ENCODE measurements around the gene SGMS1.

SGMS1 gene

GRCh38 chr10:50469778-50470193 lies 154.0 kb downstream of the SGMS1 start:
- intact Hi-C loops (cut with DNase I; ENCODE audit: low total_unique reads): no loop called here
- no peak overlapping the region for H3K4me3 ChIP-seq
- TF ChIP-seq, protein P1, sequence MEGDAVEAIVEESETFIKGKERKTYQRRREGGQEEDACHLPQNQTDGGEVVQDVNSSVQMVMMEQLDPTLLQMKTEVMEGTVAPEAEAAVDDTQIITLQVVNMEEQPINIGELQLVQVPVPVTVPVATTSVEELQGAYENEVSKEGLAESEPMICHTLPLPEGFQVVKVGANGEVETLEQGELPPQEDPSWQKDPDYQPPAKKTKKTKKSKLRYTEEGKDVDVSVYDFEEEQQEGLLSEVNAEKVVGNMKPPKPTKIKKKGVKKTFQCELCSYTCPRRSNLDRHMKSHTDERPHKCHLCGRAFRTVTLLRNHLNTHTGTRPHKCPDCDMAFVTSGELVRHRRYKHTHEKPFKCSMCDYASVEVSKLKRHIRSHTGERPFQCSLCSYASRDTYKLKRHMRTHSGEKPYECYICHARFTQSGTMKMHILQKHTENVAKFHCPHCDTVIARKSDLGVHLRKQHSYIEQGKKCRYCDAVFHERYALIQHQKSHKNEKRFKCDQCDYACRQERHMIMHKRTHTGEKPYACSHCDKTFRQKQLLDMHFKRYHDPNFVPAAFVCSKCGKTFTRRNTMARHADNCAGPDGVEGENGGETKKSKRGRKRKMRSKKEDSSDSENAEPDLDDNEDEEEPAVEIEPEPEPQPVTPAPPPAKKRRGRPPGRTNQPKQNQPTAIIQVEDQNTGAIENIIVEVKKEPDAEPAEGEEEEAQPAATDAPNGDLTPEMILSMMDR (IDR thresholded peaks at IDR 0.05): no peak
- H3K27me3 ChIP-seq: no peaks in the 10 kb centered on the region
- no peaks in the 10 kb centered on the region for H3K9me3 ChIP-seq
- peaks cover 0 to 35% (median 22%) of the 10 kb centered on the region in 4 donors for H3K4me1 ChIP-seq
- no peaks in the 10 kb centered on the region for H3K36me3 ChIP-seq
- no peak for DNase-seq
- no peak overlapping the region for H3K27ac ChIP-seq

DNA sequence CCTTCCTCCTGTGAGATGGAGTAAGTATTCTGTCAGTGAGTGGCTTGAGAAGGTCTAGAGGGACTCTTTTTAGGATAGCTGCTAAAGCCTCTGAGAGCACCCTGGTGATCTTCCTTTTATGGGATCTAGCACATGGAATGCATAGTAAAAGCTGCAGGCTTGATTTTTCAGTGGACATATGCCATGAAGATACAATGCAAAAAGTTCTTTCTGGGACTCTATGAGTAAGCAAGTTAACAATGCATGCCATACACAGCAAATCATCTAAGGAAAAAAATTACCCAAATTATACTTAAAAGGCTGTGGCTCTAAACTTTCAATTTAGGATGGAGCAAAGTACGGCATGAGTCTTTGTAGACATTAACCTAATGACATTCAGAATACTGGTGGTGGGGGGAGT lies 154.5 kb downstream of the SGMS1 start:
- DNase-seq: no peak
- TF ChIP-seq, protein P1 (IDR thresholded peaks at IDR 0.05): no peak
- Histone ChIP-seq H3K27ac (no peak overlapping the region), H3K9me3 (no peaks in the 10 kb centered on the region), H3K4me3 (no peak overlapping the region), H3K4me1 (peaks cover 0 to 39% (median 22%) of the 10 kb centered on the region in 4 donors), H3K27me3 (no peaks in the 10 kb centered on the region), H3K36me3 (no peaks in the 10 kb centered on the region)
- intact Hi-C loops (cut with DNase I; ENCODE audit: low total_unique reads): no loop called here

GRCh38 chr10:50467209-50467608 lies 156.5 kb downstream of the SGMS1 start:
- Histone ChIP-seq H3K27ac (no peak overlapping the region), H3K9me3 (no peaks in the 10 kb centered on the region), H3K4me3 (no peak overlapping the region), H3K36me3 (no peaks in the 10 kb centered on the region), H3K4me1 (peaks cover 0 to 36% (median 22%) of the 10 kb centered on the region in 4 donors), H3K27me3 (no peaks in the 10 kb centered on the region)
- no peak for DNase-seq
- TF ChIP-seq, protein P1 (IDR thresholded peaks at IDR 0.05): no peak
- intact Hi-C loops (cut with DNase I; ENCODE audit: low total_unique reads): no loop called here

GRCh38 chr10:50464004-50464409 lies 159.7 kb downstream of the SGMS1 start:
- intact Hi-C loops (cut with DNase I; ENCODE audit: low total_unique reads): no loop called here
- Histone ChIP-seq H3K4me1 (peaks cover 0 to 12% (median 3%) of the 10 kb centered on the region in 4 donors), H3K4me3 (no peak overlapping the region), H3K36me3 (peaks cover 9 to 17% (median 9%) of the 10 kb centered on the region in 3 donors), H3K27me3 (no peaks in the 10 kb centered on the region), H3K27ac (no peak overlapping the region), H3K9me3 (no peaks in the 10 kb centered on the region)
- TF ChIP-seq, protein P1 (IDR thresholded peaks at IDR 0.05): no peak
- DNase-seq: no peak

DNA sequence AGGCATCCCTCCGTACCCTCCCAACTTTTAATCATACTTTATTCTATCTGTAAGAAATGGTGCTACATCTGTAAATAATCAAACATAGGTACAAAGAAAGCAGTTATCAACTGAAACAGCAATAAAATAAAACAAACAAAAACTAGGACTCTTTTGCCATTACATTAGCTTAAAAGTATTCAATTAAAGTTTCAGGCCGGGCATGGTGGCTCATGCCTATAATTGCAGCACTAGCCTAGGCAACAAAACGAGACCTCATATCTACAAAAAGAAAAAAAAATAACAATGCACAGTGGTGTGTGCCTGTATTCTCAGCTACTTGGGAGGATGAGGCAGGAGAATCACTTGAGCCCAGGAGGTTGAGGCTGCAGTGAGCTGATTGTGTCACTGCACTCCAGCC lies 161.9 kb downstream of the SGMS1 start:
- TF ChIP-seq, protein P1 (IDR thresholded peaks at IDR 0.05): no peak
- no peaks in the 10 kb centered on the region for H3K9me3 ChIP-seq
- H3K4me1 ChIP-seq: peaks cover 0 to 7% (median 0%) of the 10 kb centered on the region in 4 donors
- intact Hi-C loops (cut with DNase I; ENCODE audit: low total_unique reads): no loop called here
- H3K27ac ChIP-seq: no peak overlapping the region
- peaks cover 9 to 17% (median 9%) of the 10 kb centered on the region in 3 donors for H3K36me3 ChIP-seq
- DNase-seq: no peak
- H3K27me3 ChIP-seq: no peaks in the 10 kb centered on the region
- H3K4me3 ChIP-seq: no peak overlapping the region

GRCh38 chr10:50461123-50461522 lies 162.6 kb downstream of the SGMS1 start:
- H3K4me1 ChIP-seq: peaks cover 0 to 7% (median 0%) of the 10 kb centered on the region in 4 donors
- DNase-seq: no peak
- no peaks in the 10 kb centered on the region for H3K9me3 ChIP-seq
- TF ChIP-seq, protein P1 (IDR thresholded peaks at IDR 0.05): no peak
- H3K27me3 ChIP-seq: no peaks in the 10 kb centered on the region
- H3K36me3 ChIP-seq: peaks cover 9 to 17% (median 9%) of the 10 kb centered on the region in 3 donors
- H3K4me3 ChIP-seq: no peak overlapping the region
- no peak overlapping the region for H3K27ac ChIP-seq
- intact Hi-C loops (cut with DNase I; ENCODE audit: low total_unique reads): no loop called here
